Hepatocyte (in vitro differentiated cells): Measurements from ENCODE around the gene KCNJ2.

ENCODE experiments used
- EZH2 ChIP-seq: fragments of 200-600 bp; sonication (generic); IDR thresholded peaks from 2 replicates; pipeline ENCODE4 v1.6.1; 2016; ENCODE audit warnings: antibody characterized with exemption, mild to moderate bottlenecking, borderline replicate concordance
- EZH2phosphoT487 ChIP-seq: fragments of 200-600 bp; sonication (generic); IDR thresholded peaks from one replicate; pipeline ENCODE4 v1.6.1; 2018; ENCODE audit warnings: antibody characterized with exemption, mild to moderate bottlenecking, low read depth, moderate library complexity; ENCODE audit not compliant: unreplicated experiment, severe bottlenecking
- TF ChIP-seq, protein P1 (sequence below): fragments of 200-600 bp; sonication (generic); IDR thresholded peaks from 2 replicates; pipeline ENCODE4 v1.5.1; 2016; ENCODE audit warnings: antibody characterized with exemption, mild to moderate bottlenecking; ENCODE audit not compliant: poor library complexity

- TF ChIP-seq, protein P1, sequence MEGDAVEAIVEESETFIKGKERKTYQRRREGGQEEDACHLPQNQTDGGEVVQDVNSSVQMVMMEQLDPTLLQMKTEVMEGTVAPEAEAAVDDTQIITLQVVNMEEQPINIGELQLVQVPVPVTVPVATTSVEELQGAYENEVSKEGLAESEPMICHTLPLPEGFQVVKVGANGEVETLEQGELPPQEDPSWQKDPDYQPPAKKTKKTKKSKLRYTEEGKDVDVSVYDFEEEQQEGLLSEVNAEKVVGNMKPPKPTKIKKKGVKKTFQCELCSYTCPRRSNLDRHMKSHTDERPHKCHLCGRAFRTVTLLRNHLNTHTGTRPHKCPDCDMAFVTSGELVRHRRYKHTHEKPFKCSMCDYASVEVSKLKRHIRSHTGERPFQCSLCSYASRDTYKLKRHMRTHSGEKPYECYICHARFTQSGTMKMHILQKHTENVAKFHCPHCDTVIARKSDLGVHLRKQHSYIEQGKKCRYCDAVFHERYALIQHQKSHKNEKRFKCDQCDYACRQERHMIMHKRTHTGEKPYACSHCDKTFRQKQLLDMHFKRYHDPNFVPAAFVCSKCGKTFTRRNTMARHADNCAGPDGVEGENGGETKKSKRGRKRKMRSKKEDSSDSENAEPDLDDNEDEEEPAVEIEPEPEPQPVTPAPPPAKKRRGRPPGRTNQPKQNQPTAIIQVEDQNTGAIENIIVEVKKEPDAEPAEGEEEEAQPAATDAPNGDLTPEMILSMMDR = no peak
- TF ChIP-seq EZH2phosphoT487 (no peak), EZH2 (no peak)
Observed at GRCh38 chr17:70136131-70136530, 33.2 kb upstream of the KCNJ2 start.
